Tibial nerve (tissue), 4 donors: ENCODE measurements around the gene PLXNA1. TPM values are rescaled to one million over a fixed set of nuclear protein-coding genes. Genes with fewer than 3 reads are reported as not detected.

ENCODE experiments used
- DNase-seq, 2 donors: peaks; one replicate each; pipeline ENCODE4 v3.0.0-alpha.2; 2019; ENCODE audit warnings: low spot score in 2 of 2
- H3K27ac ChIP-seq, 4 donors: fragments of 200-600 bp; sonication (generic) in 3 of 4; one replicate each; pipeline ENCODE4 v1.5.1; 2017 to 2019; ENCODE audit warnings: mild to moderate bottlenecking in 1 of 4
- H3K27me3 ChIP-seq, 2 donors: fragments of 200-600 bp; sonication (generic) in 1 of 2; one replicate each; pipeline versions ENCODE4 v1.5.1 to v1.6.0; 2017 to 2019
- H3K36me3 ChIP-seq, 3 donors: fragments of 200-600 bp; sonication (generic); one replicate each; pipeline ENCODE4 v1.5.1; 2018 to 2019
- H3K4me1 ChIP-seq, 4 donors: fragments of 200-600 bp; sonication (generic) in 3 of 4; one replicate each; pipeline ENCODE4 v1.5.1; 2017 to 2019
- H3K4me3 ChIP-seq, 4 donors: fragments of 200-600 bp; sonication (generic) in 3 of 4; one replicate each; pipeline ENCODE4 v1.5.1; 2017 to 2019; ENCODE audit warnings: mild to moderate bottlenecking in 1 of 4, moderate library complexity in 1 of 4
- H3K9me3 ChIP-seq, 4 donors: fragments of 200-600 bp; sonication (generic) in 3 of 4; one replicate each; pipeline ENCODE4 v1.5.1; 2017 to 2019
- EP300 ChIP-seq, 2 donors: sonication (generic); formaldehyde crosslinking; IDR thresholded peaks; one replicate each; pipeline ENCODE4 v1.6.1; 2017; ENCODE audit warnings: antibody characterized with exemption in 2 of 2, mild to moderate bottlenecking in 1 of 2
- POLR2A ChIP-seq, 2 donors: fragments of 450-650 bp; IDR thresholded peaks; one replicate each; pipeline ENCODE4 v1.6.1; 2017; ENCODE audit warnings: antibody characterized with exemption in 2 of 2, mild to moderate bottlenecking in 2 of 2, moderate library complexity in 2 of 2
- WGBS, 2 donors: methylation state at CpG; one replicate each; pipeline ENCODE4 v1.1.5; 2018; 5-methylcytosine and 5-hydroxymethylcytosine counted together
- total RNA-seq, 4 donors: library from RNA; depleted of rRNA; stranded (reverse); fragments of >200 nt; gene quantifications; one replicate each; pipeline ENCODE4 v1.1.0, GENCODE V29; 2016
- TF ChIP-seq, protein P1 (sequence below), 5 experiments: fragments of 200-600 bp in 3 of 5; fragments of 450-650 bp in 2 of 5; sonication (generic) in 3 of 5; IDR thresholded peaks; one replicate each; pipeline ENCODE4 v1.5.1; 2016 to 2019; ENCODE audit warnings: antibody characterized with exemption in 5 of 5, mild to moderate bottlenecking in 3 of 5, moderate library complexity in 2 of 5

The PLXNA1 gene
- total RNA-seq, 4 donors from 2014 or later = 39.1 to 51.3 (median 39.9) TPM

DNA sequence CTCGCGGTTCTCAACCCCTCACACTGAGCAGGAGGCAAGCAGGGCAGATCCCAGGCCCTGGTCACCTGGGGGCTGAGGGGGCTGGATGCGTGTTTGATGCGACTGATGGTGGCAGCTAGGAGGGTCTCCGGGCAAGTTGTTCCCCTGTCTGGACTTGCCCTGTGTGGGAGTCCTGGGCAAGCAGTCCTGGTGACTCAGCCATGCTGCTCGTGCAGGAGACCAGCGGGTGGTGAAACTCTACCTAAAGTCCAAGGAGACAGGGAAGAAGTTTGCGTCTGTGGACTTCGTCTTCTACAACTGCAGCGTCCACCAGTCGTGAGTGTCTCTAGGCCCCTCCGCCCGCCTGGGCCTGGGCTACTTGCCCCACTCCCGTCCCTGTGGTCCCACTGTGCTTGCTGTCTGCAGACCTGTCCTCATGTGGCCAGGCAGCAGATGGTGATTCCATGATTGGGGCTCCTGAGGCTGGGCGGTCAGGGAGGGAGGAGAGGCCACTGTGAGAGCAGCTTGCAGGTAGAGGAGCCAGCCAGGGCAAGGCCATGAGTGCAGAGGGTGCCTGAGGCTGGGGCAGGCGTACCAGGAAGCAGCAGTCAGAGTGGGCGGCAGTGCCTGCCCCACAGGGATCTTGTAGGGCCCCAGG is 23.1 kb downstream of the PLXNA1 start:
- no peak for DNase-seq
- no peaks in the 10 kb centered on the region for H3K9me3 ChIP-seq
- H3K27me3 ChIP-seq = no peaks in the 10 kb centered on the region
- H3K4me3 ChIP-seq = no peak overlapping the region
- TF ChIP-seq EP300 (IDR thresholded peaks at IDR 0.05) = no peak
- 89 to 98% methylated on average over 13 to 17 of the region's 17 CpGs for WGBS, 2 donors
- peaks cover 0 to 30% (median 22%) of the 10 kb centered on the region in 4 donors for H3K4me1 ChIP-seq
- H3K36me3 ChIP-seq = peaks cover 0 to 23% (median 0%) of the 10 kb centered on the region in 3 donors
- no peak overlapping the region for H3K27ac ChIP-seq

DNA sequence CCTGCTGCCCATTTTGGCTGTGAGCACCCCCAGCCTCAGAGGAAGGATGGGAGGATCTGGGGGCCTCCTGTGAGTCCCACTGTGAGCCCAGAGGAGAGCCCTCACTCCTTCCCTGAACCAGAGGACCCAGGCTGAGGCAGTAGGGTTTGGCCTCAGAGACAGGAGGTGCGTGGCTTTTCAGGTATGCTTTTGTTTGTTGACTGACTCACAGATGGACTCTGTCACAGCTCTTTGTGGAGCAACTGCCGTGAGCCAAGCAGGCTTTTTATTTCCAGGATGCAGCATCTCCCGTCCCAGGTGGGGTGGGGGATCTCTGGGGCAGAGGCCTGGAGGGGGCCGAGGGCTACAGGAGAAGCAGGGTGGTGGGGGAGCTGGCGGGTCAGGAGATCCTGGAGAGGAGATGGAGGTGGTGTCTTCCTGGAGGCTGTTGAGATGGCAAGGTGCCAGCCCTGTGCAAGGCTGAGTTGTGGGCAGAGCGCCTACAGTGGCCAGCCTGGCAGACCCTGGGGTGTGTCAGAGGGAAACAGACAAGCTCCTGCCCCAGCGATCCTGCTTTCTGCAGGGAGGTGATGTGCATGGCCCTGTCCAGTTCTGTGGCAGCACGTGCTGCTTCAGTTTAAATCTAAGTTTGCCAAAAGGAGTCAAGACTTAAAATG is 24.0 kb downstream of the PLXNA1 start:
- H3K27me3 ChIP-seq = no peaks in the 10 kb centered on the region
- WGBS, 2 donors = 83 to 86% methylated on average over 8 of the region's 8 CpGs
- TF ChIP-seq EP300 (IDR thresholded peaks at IDR 0.05) (no peak), POLR2A (IDR thresholded peaks at IDR 0.05) (no peak)
- TF ChIP-seq, protein P1, sequence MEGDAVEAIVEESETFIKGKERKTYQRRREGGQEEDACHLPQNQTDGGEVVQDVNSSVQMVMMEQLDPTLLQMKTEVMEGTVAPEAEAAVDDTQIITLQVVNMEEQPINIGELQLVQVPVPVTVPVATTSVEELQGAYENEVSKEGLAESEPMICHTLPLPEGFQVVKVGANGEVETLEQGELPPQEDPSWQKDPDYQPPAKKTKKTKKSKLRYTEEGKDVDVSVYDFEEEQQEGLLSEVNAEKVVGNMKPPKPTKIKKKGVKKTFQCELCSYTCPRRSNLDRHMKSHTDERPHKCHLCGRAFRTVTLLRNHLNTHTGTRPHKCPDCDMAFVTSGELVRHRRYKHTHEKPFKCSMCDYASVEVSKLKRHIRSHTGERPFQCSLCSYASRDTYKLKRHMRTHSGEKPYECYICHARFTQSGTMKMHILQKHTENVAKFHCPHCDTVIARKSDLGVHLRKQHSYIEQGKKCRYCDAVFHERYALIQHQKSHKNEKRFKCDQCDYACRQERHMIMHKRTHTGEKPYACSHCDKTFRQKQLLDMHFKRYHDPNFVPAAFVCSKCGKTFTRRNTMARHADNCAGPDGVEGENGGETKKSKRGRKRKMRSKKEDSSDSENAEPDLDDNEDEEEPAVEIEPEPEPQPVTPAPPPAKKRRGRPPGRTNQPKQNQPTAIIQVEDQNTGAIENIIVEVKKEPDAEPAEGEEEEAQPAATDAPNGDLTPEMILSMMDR (IDR thresholded peaks at IDR 0.05) = no peak
- peaks cover 0 to 25% (median 14%) of the 10 kb centered on the region in 4 donors for H3K4me1 ChIP-seq
- H3K36me3 ChIP-seq = peaks cover 0 to 32% (median 0%) of the 10 kb centered on the region in 3 donors
- no peak overlapping the region for H3K27ac ChIP-seq
- no peak for DNase-seq
- H3K4me3 ChIP-seq = no peak overlapping the region
- no peaks in the 10 kb centered on the region for H3K9me3 ChIP-seq

DNA sequence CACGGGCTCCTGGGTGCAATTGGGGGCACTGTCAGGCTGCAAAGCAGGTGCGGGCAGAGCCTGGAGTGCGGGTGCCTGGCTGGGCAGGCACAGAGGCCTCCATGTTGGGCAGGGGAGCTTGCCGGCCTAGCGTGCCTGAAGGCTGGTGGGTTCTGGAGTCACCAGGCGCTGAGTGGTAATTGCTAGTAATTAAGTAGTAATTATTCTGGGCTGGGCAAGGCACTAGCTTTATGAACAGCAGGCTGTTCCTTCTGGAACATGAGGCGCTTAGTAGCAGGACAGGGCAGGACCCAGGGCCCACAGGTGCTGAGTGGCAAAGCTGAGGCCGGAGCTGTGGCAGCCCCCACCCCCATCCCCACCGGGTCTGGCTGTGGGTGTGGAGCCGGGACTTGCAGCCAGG is 25.3 kb downstream of the PLXNA1 start:
- WGBS, 2 donors = 90 to 100% methylated on average over 2 to 10 of the region's 10 CpGs
- no peaks in the 10 kb centered on the region for H3K9me3 ChIP-seq
- DNase-seq = no peak
- no peaks in the 10 kb centered on the region for H3K27me3 ChIP-seq
- H3K36me3 ChIP-seq = peaks cover 0 to 45% (median 0%) of the 10 kb centered on the region in 3 donors
- H3K27ac ChIP-seq = no peak overlapping the region
- no peak for TF ChIP-seq EP300 (IDR thresholded peaks at IDR 0.05)
- TF ChIP-seq POLR2A (IDR thresholded peaks at IDR 0.05) = no peak
- TF ChIP-seq, protein P1 (IDR thresholded peaks at IDR 0.05) = no peak
- peaks cover 0 to 11% (median 4%) of the 10 kb centered on the region in 4 donors for H3K4me1 ChIP-seq
- no peak overlapping the region for H3K4me3 ChIP-seq

DNA sequence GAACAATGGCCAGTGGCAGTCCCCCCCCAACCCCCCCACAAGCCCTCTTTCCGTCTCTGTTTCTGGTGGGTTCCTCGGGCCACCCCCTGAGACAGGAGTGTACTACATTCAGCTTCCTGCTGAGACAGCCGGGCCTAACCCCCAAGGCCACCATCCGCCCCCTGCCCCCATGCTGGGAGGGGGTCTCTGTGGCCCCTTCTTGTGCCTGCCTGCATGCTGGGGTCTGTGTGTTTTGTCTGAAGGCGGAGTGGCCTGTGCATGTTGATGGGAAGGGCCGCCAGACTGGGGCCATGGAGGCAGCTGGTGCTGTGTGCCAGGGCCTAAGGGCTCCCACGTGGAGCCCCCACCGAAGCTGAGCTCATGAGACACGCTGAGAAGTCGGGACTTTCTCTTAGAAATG is 26.6 kb downstream of the PLXNA1 start:
- WGBS, 2 donors = 50 to 55% methylated on average over 8 to 9 of the region's 10 CpGs
- Histone ChIP-seq H3K36me3 (peaks cover 0 to 58% (median 0%) of the 10 kb centered on the region in 3 donors), H3K27ac (no peak overlapping the region), H3K27me3 (no peaks in the 10 kb centered on the region), H3K4me3 (no peak overlapping the region), H3K9me3 (no peaks in the 10 kb centered on the region), H3K4me1 (peaks cover 0 to 5% (median 2%) of the 10 kb centered on the region in 4 donors)
- TF ChIP-seq EP300 (IDR thresholded peaks at IDR 0.05) (no peak), POLR2A (IDR thresholded peaks at IDR 0.05) (no peak)
- TF ChIP-seq, protein P1 (IDR thresholded peaks at IDR 0.05) = no peak
- no peak for DNase-seq

DNA sequence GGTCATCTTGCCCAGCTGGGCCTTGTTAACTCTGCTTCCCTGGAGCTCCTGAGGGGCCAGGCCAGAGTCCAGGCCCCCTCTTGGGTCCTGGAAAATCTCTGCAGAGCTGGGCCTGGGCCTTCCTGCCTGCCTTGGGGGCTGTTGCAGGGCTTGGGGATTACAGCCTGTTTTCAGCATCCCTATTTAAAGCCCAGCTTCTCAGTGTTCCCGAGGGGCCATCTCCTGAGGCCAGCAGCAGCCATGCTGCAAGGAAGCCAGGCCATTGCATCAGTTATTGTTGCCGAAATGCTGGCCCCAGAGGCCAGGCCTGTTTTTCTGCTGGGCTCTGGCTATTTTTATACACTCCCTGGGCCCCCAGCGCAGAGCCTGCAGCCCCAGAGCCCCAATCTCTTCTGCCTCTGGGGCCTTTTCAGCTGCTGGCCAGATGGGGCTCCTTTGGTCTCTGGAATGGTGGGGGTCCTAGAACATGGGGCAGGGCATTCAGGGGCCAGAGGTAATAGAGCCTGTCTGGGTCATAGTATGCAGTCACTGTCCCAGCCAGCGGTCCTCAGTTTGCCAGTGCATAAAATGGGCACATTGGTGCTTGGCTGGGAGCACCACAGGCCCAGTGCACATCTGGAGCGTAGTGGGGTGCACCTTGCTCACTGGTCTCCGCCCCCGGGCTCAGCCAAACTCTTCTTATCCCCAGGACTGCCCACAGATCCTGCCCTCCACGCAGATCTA is 28.5 kb downstream of the PLXNA1 start:
- no peaks in the 10 kb centered on the region for H3K9me3 ChIP-seq
- peak in 1 of 2 donors; percentile 16 for DNase-seq
- WGBS, 2 donors = 87 to 91% methylated on average over 6 to 8 of the region's 8 CpGs
- H3K27ac ChIP-seq = no peak overlapping the region
- H3K36me3 ChIP-seq = peaks cover 0 to 77% (median 1%) of the 10 kb centered on the region in 3 donors
- H3K4me3 ChIP-seq = no peak overlapping the region
- H3K4me1 ChIP-seq = peaks cover 0 to 14% (median 2%) of the 10 kb centered on the region in 4 donors
- TF ChIP-seq EP300 (IDR thresholded peaks at IDR 0.05) (no peak), POLR2A (IDR thresholded peaks at IDR 0.05) (no peak)
- TF ChIP-seq, protein P1 (IDR thresholded peaks at IDR 0.05) = no peak
- H3K27me3 ChIP-seq = no peaks in the 10 kb centered on the region
